NOMO-1 treated with DMSO at 0.1 percent for 48 hours (cell line): ENCODE results near the gene NXPH1.

ENCODE experiments used
- DNase-seq: peaks from one replicate; lab custom pipeline; 2025; ENCODE audit not compliant: unreplicated experiment; lab: John Stamatoyannopoulos, UW

The NXPH1 gene

GRCh38 chr7:8435590-8436545, 2.5 kb downstream of the NXPH1 start:
- no peak for DNase-seq

- DNase-seq, result peak; percentile 7
Measured at GRCh38 chr7:8436965-8437364, 3.6 kb downstream of the NXPH1 start.

DNA sequence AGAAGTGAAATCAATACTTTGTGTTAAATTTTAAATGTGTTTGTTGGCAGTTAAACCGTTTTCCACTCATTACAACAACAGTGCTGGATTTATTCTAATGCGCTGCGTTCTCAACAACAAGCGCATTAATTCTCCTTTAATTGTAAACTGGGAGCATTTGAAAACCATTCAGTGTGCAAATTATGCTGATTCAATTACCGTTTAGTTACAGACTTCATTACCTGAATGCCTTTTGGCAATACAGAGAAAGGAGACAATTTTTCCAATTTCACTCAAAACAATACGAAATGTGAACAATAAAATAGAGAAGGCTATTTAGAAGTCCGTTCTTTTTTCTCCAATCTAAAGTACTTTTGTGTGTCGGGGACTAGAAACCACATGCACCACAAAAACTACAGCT, 4.2 kb downstream of the NXPH1 start:
- peak; percentile 15 for DNase-seq

DNA sequence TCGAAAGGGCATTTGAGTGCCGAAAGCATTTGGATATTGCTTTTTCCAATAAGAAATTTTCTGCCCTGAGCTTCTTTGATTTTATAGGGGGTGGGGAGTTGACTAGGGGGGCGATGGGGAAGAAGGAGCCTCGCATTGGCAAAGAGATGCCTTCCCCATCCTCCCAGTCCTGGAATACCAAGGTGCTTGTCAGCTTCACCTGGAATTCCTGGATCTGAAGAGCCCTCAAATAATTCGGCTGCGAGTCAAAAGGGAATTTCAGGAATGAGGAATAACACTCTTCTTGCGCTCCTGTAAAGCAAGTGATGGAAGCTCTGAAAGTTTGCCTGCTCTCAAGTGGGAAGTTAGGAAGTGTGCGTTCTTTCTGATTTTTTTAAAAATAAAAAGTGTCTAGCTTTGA, 7.3 kb downstream of the NXPH1 start:
- no peak for DNase-seq

- DNase-seq, result no peak
Measured at GRCh38 chr7:8441106-8441965, 7.9 kb downstream of the NXPH1 start.

DNA sequence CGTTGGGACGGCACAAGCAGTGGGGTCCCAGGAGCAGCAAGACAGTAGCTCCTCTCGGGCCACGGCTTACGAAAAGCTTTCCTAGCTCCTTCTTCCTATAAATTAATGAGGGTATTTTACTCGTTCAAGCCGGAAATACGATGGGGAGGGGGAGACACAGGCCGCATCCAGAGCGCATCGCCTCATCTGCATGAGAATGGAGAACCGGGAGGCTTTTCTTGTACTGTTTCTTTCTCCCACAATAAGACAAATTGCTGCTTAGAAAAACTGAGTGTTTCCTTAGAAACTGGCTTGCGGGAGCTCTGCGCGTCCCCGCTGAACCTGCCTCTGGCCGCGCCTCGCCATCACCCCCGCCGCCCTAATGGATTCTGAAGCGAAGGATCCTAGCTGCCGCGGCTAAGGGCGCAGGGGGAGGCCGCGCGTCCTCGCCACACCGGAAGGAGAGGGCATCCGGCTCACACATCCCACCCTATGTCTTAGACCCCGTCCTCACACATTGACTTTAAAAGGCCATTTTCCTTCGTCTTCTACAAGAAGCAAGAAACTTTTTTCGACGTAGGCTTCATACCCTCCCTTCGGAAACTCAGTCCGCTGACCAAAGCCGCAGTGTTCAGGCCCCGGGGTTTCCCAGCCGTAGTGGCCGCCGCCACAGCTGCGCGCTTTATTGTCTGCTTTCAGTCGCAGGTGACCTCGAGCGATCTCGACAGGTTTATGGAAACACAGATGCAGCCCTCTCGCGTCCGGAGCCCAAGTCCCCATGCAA, 8.8 kb downstream of the NXPH1 start:
- no peak for DNase-seq

GRCh38 chr7:8442814-8443304, 9.4 kb downstream of the NXPH1 start:
- DNase-seq, result no peak

DNA sequence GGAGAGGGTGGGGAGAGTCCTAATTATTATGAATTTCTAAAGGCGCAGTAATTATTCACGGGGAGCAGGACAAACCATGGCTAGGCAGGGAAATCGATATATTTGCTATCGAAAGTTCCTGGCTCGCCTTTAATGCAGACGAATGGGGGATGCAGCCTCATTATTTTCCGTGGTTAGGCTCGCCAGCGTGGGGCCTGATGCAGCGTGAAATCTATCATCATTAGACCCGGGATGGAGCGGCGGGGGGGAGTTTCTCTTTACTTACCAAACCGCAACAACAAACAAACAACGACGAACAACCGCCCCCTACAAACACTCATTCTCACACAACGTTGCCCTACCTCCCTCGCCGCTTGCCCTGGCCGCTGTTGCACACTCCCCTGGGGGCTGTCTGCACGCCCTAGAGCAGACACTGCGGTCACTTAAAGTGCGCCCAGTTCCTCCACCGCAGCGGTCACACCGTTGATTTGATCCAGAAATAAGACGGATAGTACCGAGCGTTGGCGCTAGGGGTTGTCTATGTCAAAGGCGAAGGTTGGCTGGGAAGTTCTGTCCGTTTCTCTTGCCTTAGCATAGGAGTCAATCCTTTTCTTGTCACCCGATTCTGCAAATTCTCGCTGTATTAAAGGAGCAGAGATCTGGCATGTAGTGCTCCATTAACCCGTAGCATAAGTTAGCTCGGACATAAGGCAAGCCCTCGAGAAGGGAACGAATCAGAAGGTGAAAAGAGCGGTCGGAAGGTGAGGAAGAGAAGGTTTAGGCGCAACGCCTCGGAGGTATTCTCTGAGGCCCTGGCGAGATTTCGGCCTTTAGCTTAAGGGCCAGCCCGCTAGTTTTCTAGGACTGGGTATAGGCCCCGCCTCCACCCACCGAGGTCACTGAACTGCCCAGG, 10.4 kb downstream of the NXPH1 start:
- DNase-seq, result no peak

GRCh38 chr7:8444468-8444769, 11.0 kb downstream of the NXPH1 start:
- no peak for DNase-seq

DNA sequence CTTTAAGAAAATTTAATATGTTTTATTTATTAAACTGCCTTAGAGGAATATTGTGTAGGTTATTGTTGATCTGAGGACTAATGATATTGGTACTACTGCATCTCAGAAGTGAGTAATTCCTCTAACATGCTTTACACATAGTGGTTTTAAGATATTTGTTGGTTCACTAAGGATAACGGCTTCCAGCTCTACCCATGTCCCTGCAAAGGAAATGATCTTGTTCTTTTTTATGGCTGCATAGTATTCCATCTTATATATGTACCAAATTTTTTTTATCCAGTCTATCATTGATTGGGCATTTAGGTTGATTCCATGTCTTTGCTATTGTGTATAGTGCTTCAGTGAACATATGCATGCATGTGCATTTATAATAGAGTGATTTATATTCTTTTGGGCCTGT, 20.1 kb downstream of the NXPH1 start:
- no peak for DNase-seq

DNA sequence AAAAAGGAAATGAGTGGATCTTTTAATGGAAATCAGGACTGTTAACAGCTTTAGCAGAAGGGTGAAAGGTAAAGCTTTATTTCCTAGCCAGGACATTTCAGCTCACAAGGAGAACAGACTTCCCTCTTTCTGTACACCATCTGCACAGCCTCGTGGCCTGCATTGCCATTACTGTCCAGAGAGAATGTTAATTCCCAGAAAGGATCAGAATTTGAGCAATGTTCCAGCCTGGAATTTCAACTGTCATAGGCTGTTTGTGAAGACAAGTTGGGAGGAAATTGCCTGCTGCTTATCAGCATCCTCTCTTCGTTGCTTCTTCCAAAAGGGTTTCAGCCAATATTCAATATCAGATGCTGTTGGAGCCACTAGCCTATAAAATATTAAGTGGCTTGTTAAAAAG, 22.0 kb downstream of the NXPH1 start:
- no peak for DNase-seq

DNA sequence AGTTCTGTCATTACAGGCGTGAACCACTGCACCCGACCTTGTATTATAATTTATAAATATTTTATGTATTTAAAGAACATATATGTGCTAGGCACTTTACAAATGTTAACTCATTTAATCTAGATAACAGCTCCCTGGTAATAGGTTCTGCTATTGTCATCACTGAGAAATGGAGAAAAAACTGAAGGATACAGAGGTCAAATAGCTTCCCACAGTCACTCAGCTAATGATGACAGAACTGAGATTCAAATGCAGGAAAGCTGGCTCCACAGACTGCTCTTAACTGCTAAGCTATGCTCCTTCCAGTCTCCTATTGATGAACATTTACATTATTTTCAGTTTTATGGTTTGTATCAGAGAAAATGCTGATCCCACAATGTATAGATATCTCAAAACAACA, 28.9 kb downstream of the NXPH1 start:
- no peak for DNase-seq

DNA sequence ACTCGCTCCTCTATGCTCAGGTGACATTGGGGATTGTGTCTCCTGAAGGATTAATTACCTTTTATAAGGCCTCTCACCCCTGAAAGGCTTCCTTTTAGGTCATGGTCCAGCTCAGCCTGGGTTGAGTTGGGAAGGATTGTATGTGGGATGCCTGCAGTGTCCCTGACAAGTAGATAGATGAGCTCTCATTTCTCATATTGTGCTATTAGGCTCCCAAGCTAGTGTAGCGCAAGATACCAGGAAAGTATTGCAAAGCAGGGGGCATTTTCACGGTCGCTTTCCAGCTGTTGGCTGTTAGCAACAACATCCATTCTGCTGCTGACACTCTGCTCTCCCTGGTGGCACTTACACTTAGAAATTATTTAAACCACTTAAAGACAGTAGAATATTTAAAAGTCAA, 31.9 kb downstream of the NXPH1 start:
- no peak for DNase-seq

GRCh38 chr7:8480527-8480926, 47.1 kb downstream of the NXPH1 start:
- no peak for DNase-seq

DNA sequence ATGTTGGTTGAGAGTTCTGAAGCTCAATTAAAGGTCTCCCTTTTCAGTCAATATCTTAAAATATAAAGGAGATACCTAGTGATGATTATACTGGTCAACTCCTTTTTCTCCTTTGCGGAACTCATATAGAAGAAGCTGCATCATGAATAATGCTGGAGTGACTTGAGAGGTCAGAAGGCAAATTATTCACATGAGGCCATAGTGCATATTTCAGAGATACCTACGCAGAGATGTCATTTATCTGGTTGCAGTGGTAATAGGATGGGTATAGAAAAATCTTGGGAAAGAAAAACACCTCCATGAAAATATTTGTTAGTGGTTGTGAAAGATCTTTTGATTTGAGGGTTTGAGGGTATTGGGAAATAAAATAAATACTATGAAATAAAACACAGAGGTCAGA, 47.7 kb downstream of the NXPH1 start:
- DNase-seq, result no peak

GRCh38 chr7:8481752-8482446, 48.5 kb downstream of the NXPH1 start:
- DNase-seq, result peak; percentile 71

- DNase-seq, result no peak
Measured at GRCh38 chr7:8490391-8491045, 57.1 kb downstream of the NXPH1 start.

DNA sequence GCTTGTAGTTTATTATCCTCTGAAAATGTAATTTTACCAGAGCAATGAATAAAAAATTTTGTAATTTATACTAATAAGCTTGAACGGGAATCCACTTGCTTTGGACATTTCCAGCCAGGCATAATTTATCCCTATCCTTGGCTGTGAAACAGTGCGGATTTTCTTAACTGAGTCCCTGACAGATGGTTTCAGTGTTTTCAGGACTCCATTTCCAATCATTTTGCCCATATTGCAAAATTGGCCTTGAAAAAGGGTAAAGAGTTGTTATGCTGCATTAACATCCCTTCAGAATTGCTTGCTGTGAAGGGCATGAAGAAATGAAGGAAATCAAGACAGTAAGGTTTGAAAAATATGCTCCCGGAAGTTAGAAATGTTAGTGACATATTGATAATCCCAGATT, 57.7 kb downstream of the NXPH1 start:
- DNase-seq, result no peak
